A549 treated with GW870086 at 1 μM for 4 hours (cell line): ENCODE measurements around the gene NPEPPS. TPM values are rescaled to one million over a fixed set of nuclear protein-coding genes. Genes with fewer than 3 reads are reported as not detected.

Source experiments
- total RNA-seq: library from RNA; stranded (reverse); fragments of 200-300 nt; extraction: Qiagen RNA extraction; gene quantifications from 5 replicates; pipeline ENCODE4 v1.2.3, GENCODE V29; 2022; ENCODE audit warnings: low read depth

NPEPPS gene
- 53.6 to 70.0 TPM (median 60.8 TPM) in 5 replicates for total RNA-seq

DNA sequence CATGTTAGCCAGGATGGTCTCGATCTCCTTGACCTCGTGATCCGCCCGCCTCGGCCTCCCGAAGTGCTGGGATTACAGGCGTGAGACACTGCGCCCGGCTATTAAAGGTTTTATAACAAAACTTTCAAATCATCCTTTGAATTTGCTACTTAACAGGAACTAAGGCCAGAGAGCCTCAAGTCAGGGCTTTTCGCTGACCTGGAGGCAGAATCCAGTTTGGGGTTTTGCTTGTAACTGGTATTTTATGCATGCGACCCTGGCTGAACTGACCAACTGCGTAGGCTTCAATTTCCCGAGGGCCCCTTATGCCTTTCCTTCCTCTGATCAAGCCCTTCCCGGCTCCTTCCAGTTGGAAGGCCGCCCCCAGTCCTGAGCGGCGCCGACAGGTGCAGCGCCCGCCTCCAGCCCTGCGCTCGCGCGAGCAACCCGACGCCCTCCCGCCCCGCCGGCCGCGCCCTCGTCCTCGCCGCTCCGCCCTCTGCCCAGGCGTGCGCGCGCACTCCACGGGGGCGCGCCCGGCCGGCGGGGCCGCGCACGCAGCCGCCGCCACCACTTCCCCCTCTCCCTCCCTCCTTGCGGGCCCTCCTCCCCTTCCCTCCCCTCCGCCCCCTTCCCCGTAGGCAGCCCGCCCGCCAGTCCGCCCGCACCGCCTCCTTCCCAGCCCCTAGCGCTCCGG lies at the start of gene NPEPPS:
TSS of gene NPEPPS (plus strand) at position 552 of the 676 bp plus-strand sequence. CDS start 193 bp downstream, outside the sequence.

DNA sequence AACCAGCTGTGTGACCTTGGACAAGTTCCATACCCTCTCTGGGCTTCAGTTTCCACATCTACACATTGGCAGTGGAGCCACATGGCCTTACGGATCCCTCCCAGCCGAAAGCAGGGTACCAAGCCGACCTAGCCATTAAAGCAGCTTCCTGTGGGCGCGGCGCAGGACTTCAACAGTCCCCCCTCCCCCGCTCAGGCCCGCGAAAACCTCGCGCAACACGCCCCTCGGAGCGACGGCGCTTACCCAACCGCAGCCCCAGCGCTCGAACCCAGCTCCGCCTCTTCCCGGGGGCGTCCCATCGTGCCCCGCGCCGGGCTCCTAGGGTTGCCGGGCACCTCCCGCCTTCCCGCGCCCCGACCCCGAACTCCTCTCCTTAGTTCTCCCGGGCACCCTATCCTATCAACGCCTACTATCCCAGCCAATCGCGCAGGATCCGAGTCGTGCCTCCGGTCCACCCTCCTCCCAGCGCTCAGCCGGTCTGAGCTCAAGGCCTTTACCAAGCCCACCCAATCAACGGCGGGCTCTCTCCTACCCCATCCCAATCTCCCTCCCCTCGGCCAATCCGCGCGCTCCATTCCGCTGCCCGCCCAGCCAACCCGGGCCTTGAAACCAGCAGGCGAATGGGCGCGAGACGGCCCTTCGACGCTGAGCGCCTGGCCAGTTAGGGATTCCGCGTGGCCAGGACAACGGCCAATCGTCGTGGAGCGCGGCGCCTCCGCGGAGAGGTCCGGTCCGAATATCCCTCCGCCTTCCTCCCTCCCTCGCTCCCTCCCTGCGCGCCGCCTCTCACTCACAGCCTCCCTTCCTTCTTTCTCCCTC lies 118.5 kb downstream of the NPEPPS start, which contains the start of gene KPNB1:
TSS of gene KPNB1 (plus strand) at position 767 of the 819 bp plus-strand sequence. CDS start 326 bp downstream, outside the sequence.

Other genes starting within 250 kb of the NPEPPS start
- 1.9 to 2.7 TPM (median 2.3 TPM) in 5 replicates for gene EFCAB13, start 207.2 kb upstream of the NPEPPS start, total RNA-seq
- 302 to 358 TPM (median 327 TPM) in 5 replicates for gene KPNB1, start 118.8 kb downstream of the NPEPPS start, total RNA-seq
- gene TBKBP1, start 163.1 kb downstream of the NPEPPS start, total RNA-seq = 5.1 to 6.1 TPM (median 5.4 TPM) in 5 replicates
- gene TBX21, start 202.1 kb downstream of the NPEPPS start, total RNA-seq = 0.06 to 0.19 TPM (median 0.10 TPM) in 5 replicates